AML-193 (cell line): ENCODE measurements around the gene FNDC5.

Experiments used
- DNase-seq, 2 experiments: peaks; one replicate each; lab custom pipeline; 2025; lab: John Stamatoyannopoulos, UW

Gene FNDC5

GRCh38 chr1:32864375-32865019, 6.2 kb downstream of the FNDC5 start:
- DNase-seq = no peak

GRCh38 chr1:32863881-32864245, 6.8 kb downstream of the FNDC5 start:
- DNase-seq = no peak

- DNase-seq = no peak
Observed at GRCh38 chr1:32863218-32863880, 7.4 kb downstream of the FNDC5 start.

GRCh38 chr1:32861904-32862695, 8.6 kb downstream of the FNDC5 start:
- no peak for DNase-seq

GRCh38 chr1:32860566-32860965, 10.1 kb downstream of the FNDC5 start:
- no peak for DNase-seq

- no peak for DNase-seq
Observed at GRCh38 chr1:32859915-32860314, 10.8 kb downstream of the FNDC5 start.

GRCh38 chr1:32858791-32859190, 11.9 kb downstream of the FNDC5 start:
- DNase-seq = no peak

- no peak for DNase-seq
Observed at GRCh38 chr1:32858136-32858535, 12.6 kb downstream of the FNDC5 start.

- DNase-seq = no peak
Observed at GRCh38 chr1:32855861-32856617, 14.7 kb downstream of the FNDC5 start.

- no peak for DNase-seq
Observed at GRCh38 chr1:32848354-32849063, 22.2 kb downstream of the FNDC5 start.

- DNase-seq = no peak
Observed at GRCh38 chr1:32831878-32832277, 38.8 kb downstream of the FNDC5 start.

GRCh38 chr1:32830092-32830852, 40.4 kb downstream of the FNDC5 start:
- DNase-seq = no peak

GRCh38 chr1:32828341-32828740, 42.4 kb downstream of the FNDC5 start:
- peak; percentile 6 to 10 for DNase-seq

GRCh38 chr1:32825181-32825580, 45.5 kb downstream of the FNDC5 start:
- no peak for DNase-seq

GRCh38 chr1:32818804-32819541, 51.7 kb downstream of the FNDC5 start:
- DNase-seq = peak; percentile 22 to 33

- DNase-seq = peak; percentile 36 to 47
Observed at GRCh38 chr1:32817815-32818786, 52.6 kb downstream of the FNDC5 start.

- DNase-seq = peak; percentile 93 to 94
Observed at GRCh38 chr1:32817159-32817814, 53.4 kb downstream of the FNDC5 start, which contains the start of the genes S100PBP and YARS1. TSS of gene S100PBP (plus strand) at chr1:32817653. CDS start at chr1:32826100, 8,447 bp downstream. TSS of gene YARS1 (minus strand) at chr1:32817358. CDS start at chr1:32817244, 114 bp downstream.

GRCh38 chr1:32816676-32817158, 54.0 kb downstream of the FNDC5 start:
- DNase-seq = peak in 1 of 2 experiments; percentile 52
